ENCODE measurements around the gene THADA.
"Not testable (repeated sequence)": the region's sequence is repeated elsewhere in the genome, so short reads cannot be mapped to it uniquely, and the experiment has no call there.

THADA gene

GRCh38 chr2:43611987-43612894 lies 16.4 kb upstream of the THADA start:
- Mint-ChIP-seq H3K27ac (no peak overlapping the region), H3K4me3 (no peak overlapping the region), H3K9me3 (peaks cover 0 to under 1% of the 10 kb centered on the region in 2 donors), H3K36me3 (no peaks in the 10 kb centered on the region), H3K4me1 (peaks cover 3 to 5% of the 10 kb centered on the region in 2 donors), H3K27me3 (peaks cover 3 to 10% of the 10 kb centered on the region in 2 donors)
- DNase-seq (peak; percentile 53), ATAC-seq (replicated peaks) (peak; percentile 96 to 98)

GRCh38 chr2:43610361-43610760 lies 14.5 kb upstream of the THADA start:
- H3K27me3 Mint-ChIP-seq, result peaks cover 0 to 7% of the 10 kb centered on the region in 2 donors
- DNase-seq (no peak), ATAC-seq (replicated peaks) (no peak)
- no peaks in the 10 kb centered on the region for H3K36me3 Mint-ChIP-seq
- H3K27ac Mint-ChIP-seq, result no peak overlapping the region
- H3K4me3 Mint-ChIP-seq, result no peak overlapping the region
- no peaks in the 10 kb centered on the region for H3K9me3 Mint-ChIP-seq
- H3K4me1 Mint-ChIP-seq, result peaks cover 3 to 5% of the 10 kb centered on the region in 2 donors

GRCh38 chr2:43609290-43609918 lies 13.6 kb upstream of the THADA start:
- Mint-ChIP-seq H3K4me3 (no peak overlapping the region), H3K27ac (no peak overlapping the region), H3K4me1 (peaks cover 3 to 5% of the 10 kb centered on the region in 2 donors), H3K27me3 (peaks cover 0 to 7% of the 10 kb centered on the region in 2 donors), H3K9me3 (no peaks in the 10 kb centered on the region), H3K36me3 (no peaks in the 10 kb centered on the region)
- peak; percentile 76 to 80 for ATAC-seq (replicated peaks)
- no peak for DNase-seq

- peaks cover 0 to 7% of the 10 kb centered on the region in 2 donors for H3K27me3 Mint-ChIP-seq
Observed at GRCh38 chr2:43605851-43606250, 10.0 kb upstream of the THADA start.

GRCh38 chr2:43605079-43605655 lies 9.3 kb upstream of the THADA start:
- ATAC-seq (replicated peaks), result peak; percentile 55 to 71
- Mint-ChIP-seq H3K9me3 (no peaks in the 10 kb centered on the region), H3K4me1 (no peaks in the 10 kb centered on the region), H3K27me3 (peaks cover under 1 to 7% of the 10 kb centered on the region in 2 donors), H3K27ac (no peak overlapping the region), H3K4me3 (no peak overlapping the region), H3K36me3 (no peaks in the 10 kb centered on the region)
- DNase-seq, result no peak

More at GRCh38 chr2:43605851-43606250, 10.0 kb upstream of the THADA start:
- no peak for DNase-seq
- H3K9me3 Mint-ChIP-seq, result no peaks in the 10 kb centered on the region
- H3K4me1 Mint-ChIP-seq, result no peaks in the 10 kb centered on the region
- ATAC-seq (replicated peaks), result no peak
- no peak overlapping the region for H3K27ac Mint-ChIP-seq
- no peaks in the 10 kb centered on the region for H3K36me3 Mint-ChIP-seq
- no peak overlapping the region for H3K4me3 Mint-ChIP-seq

- DNase-seq, result no peak
Observed at GRCh38 chr2:43604674-43605073, 8.8 kb upstream of the THADA start.

GRCh38 chr2:43600596-43600995 lies 4.8 kb upstream of the THADA start:
- not testable (repeated sequence) for H3K4me3 Mint-ChIP-seq; H3K27ac Mint-ChIP-seq; DNase-seq; H3K36me3 Mint-ChIP-seq; H3K9me3 Mint-ChIP-seq; H3K4me1 Mint-ChIP-seq; ATAC-seq (replicated peaks)
- H3K27me3 Mint-ChIP-seq, result peaks cover 8 to 12% of the 10 kb centered on the region in 2 donors

More at GRCh38 chr2:43604674-43605073, 8.8 kb upstream of the THADA start:
- Mint-ChIP-seq H3K4me1 (no peaks in the 10 kb centered on the region), H3K27ac (no peak overlapping the region), H3K27me3 (peaks cover 5 to 10% of the 10 kb centered on the region in 2 donors), H3K36me3 (no peaks in the 10 kb centered on the region), H3K4me3 (no peak overlapping the region), H3K9me3 (no peaks in the 10 kb centered on the region)
- no peak for ATAC-seq (replicated peaks)

- no peak for ATAC-seq (replicated peaks)
- no peak for DNase-seq
- Mint-ChIP-seq H3K27me3 (peaks cover 8 to 9% of the 10 kb centered on the region in 2 donors), H3K9me3 (no peaks in the 10 kb centered on the region), H3K4me1 (peaks cover 18 to 23% of the 10 kb centered on the region in 2 donors), H3K36me3 (peaks cover 5 to 14% of the 10 kb centered on the region in 2 donors), H3K4me3 (peak overlapping the region; percentile 89 to 95), H3K27ac (peak overlapping the region; percentile 99)
Observed at GRCh38 chr2:43594875-43595274, 963 bp downstream of the THADA start.

- H3K36me3 Mint-ChIP-seq, result peaks cover 5 to 14% of the 10 kb centered on the region in 2 donors
- no peaks in the 10 kb centered on the region for H3K9me3 Mint-ChIP-seq
- H3K27me3 Mint-ChIP-seq, result no peaks in the 10 kb centered on the region
- H3K4me3 Mint-ChIP-seq, result no peak overlapping the region
- peaks cover 18 to 23% of the 10 kb centered on the region in 2 donors for H3K4me1 Mint-ChIP-seq
- ATAC-seq (replicated peaks) (no peak), DNase-seq (no peak)
- H3K27ac Mint-ChIP-seq, result no peak overlapping the region
Observed at GRCh38 chr2:43593254-43593653, 2.6 kb downstream of the THADA start.

GRCh38 chr2:43592443-43592842 lies 3.4 kb downstream of the THADA start:
- H3K4me3 Mint-ChIP-seq, result no peak overlapping the region
- no peaks in the 10 kb centered on the region for H3K27me3 Mint-ChIP-seq
- peaks cover 18 to 24% of the 10 kb centered on the region in 2 donors for H3K4me1 Mint-ChIP-seq
- H3K27ac Mint-ChIP-seq, result no peak overlapping the region
- DNase-seq (no peak), ATAC-seq (replicated peaks) (no peak)
- H3K36me3 Mint-ChIP-seq, result peaks cover 5 to 15% of the 10 kb centered on the region in 2 donors
- no peaks in the 10 kb centered on the region for H3K9me3 Mint-ChIP-seq

- H3K4me3 Mint-ChIP-seq, result no peak overlapping the region
- DNase-seq (no peak), ATAC-seq (replicated peaks) (no peak)
- peaks cover 31 to 45% of the 10 kb centered on the region in 2 donors for H3K36me3 Mint-ChIP-seq
- H3K27me3 Mint-ChIP-seq, result no peaks in the 10 kb centered on the region
- no peaks in the 10 kb centered on the region for H3K9me3 Mint-ChIP-seq
- H3K4me1 Mint-ChIP-seq, result peaks cover 2 to 12% of the 10 kb centered on the region in 2 donors
- H3K27ac Mint-ChIP-seq, result no peak overlapping the region
Observed at GRCh38 chr2:43585708-43586107, 10.1 kb downstream of the THADA start.

GRCh38 chr2:43579275-43579981 lies 16.4 kb downstream of the THADA start:
- Mint-ChIP-seq H3K4me1 (no peaks in the 10 kb centered on the region), H3K27ac (no peak overlapping the region), H3K4me3 (no peak overlapping the region), H3K36me3 (peaks cover 36 to 49% of the 10 kb centered on the region in 2 donors), H3K27me3 (no peaks in the 10 kb centered on the region), H3K9me3 (no peaks in the 10 kb centered on the region)
- DNase-seq (no peak), ATAC-seq (replicated peaks) (no peak)

GRCh38 chr2:43576981-43577892 lies 18.6 kb downstream of the THADA start:
- H3K27me3 Mint-ChIP-seq, result no peaks in the 10 kb centered on the region
- no peak overlapping the region for H3K4me3 Mint-ChIP-seq
- ATAC-seq (replicated peaks), result no peak
- no peak for DNase-seq
- peaks cover 28 to 39% of the 10 kb centered on the region in 2 donors for H3K36me3 Mint-ChIP-seq
- H3K4me1 Mint-ChIP-seq, result peaks cover 0 to 1% of the 10 kb centered on the region in 2 donors
- no peaks in the 10 kb centered on the region for H3K9me3 Mint-ChIP-seq
- H3K27ac Mint-ChIP-seq, result no peak overlapping the region
